Panc1 (cell line): ENCODE results near the gene TNFRSF14. TPM values are rescaled to one million over a fixed set of nuclear protein-coding genes. Genes with fewer than 3 reads are reported as not detected.

Experiments used
- ATAC-seq: fragments of 200-7000 bp; cut with Tn5 transposase; 2 replicates; pipeline ENCODE4 v1.9.1; 2020; ENCODE audit warnings: mild to moderate bottlenecking, moderate library complexity
- BruUV-seq: library from RNA; stranded (reverse); fragments of 400-500 nt; replicated peaks from 2 replicates; lab custom pipeline; 2021; lab: Mats Ljungman, UMichigan
- CTCF ChIA-PET: fragments of 300-600 bp; sonication (Branson Sonifier 250); formaldehyde crosslinking; loops from one replicate; lab custom pipeline; 2022; ENCODE audit warnings: antibody characterized with exemption; lab: Charles Lee
- POLR2A ChIA-PET: fragments of 300-600 bp; sonication (Branson Sonifier 250); formaldehyde crosslinking; loops from one replicate; lab custom pipeline; 2022; ENCODE audit warnings: antibody characterized with exemption; lab: Charles Lee
- DNase-seq: peaks from one replicate; pipeline ENCODE4 v3.0.0-alpha.2; 2010; ENCODE audit warnings: low read depth, low spot score
- H3K27ac ChIP-seq: 2 replicates; pipeline ENCODE4 v1.5.1; 2011; ENCODE audit warnings: mild to moderate bottlenecking, low read length, inconsistent platforms
- H3K27me3 ChIP-seq: fragments of 200-500 bp; sonication (Bioruptor generic); 2 replicates; pipeline ENCODE4 v1.6.0; 2014; ENCODE audit warnings: low read length, inconsistent platforms; ENCODE audit not compliant: control insufficient read depth, insufficient read depth
- H3K36me3 ChIP-seq: fragments of 200-500 bp; sonication (Bioruptor generic); 2 replicates; pipeline ENCODE4 v1.5.1; 2014; ENCODE audit warnings: inconsistent platforms, mild to moderate bottlenecking, low read length, moderate library complexity; ENCODE audit not compliant: control insufficient read depth, insufficient read depth
- H3K4me1 ChIP-seq: 2 replicates; pipeline ENCODE4 v1.5.1; 2011; ENCODE audit warnings: inconsistent platforms, mild to moderate bottlenecking, low read length, moderate library complexity; ENCODE audit not compliant: control insufficient read depth, insufficient read depth
- H3K4me3 ChIP-seq, 2 experiments: 2 replicates each; pipeline ENCODE4 v1.5.1; 2011 to 2012; ENCODE audit warnings: low read depth in 2 of 2, low read length in 2 of 2, mild to moderate bottlenecking in 2 of 2, inconsistent platforms in 1 of 2, moderate library complexity in 1 of 2
- H3K9me3 ChIP-seq: fragments of 200-500 bp; sonication (Bioruptor generic); 2 replicates; pipeline ENCODE4 v1.5.1; 2014; ENCODE audit warnings: low read depth, mild to moderate bottlenecking, inconsistent platforms, low read length, moderate library complexity; ENCODE audit not compliant: control insufficient read depth, insufficient read depth
- CTCF ChIP-seq: fragments of 450-650 bp; IDR thresholded peaks from 2 replicates; pipeline ENCODE4 v1.5.1; 2017; ENCODE audit warnings: mild to moderate bottlenecking
- POLR2AphosphoS5 ChIP-seq: IDR thresholded peaks from 2 replicates; pipeline ENCODE4 v1.6.1; 2012; ENCODE audit warnings: mild to moderate bottlenecking, low read depth, low read length, moderate library complexity
- REST ChIP-seq, 2 experiments: IDR thresholded peaks; 2 replicates each; pipeline ENCODE4 v1.6.1; 2011 to 2012; ENCODE audit warnings: low read depth in 2 of 2, control low read depth in 1 of 2, low read length in 1 of 2, mild to moderate bottlenecking in 1 of 2, moderate library complexity in 1 of 2; ENCODE audit not compliant: insufficient read depth in 1 of 2
- SIN3A ChIP-seq: IDR thresholded peaks from 2 replicates; pipeline ENCODE4 v1.6.1; 2012; ENCODE audit warnings: low read depth, mild to moderate bottlenecking, low read length, moderate library complexity, borderline replicate concordance; ENCODE audit not compliant: insufficient read depth
- TCF7L2 ChIP-seq: IDR thresholded peaks from 2 replicates; pipeline ENCODE4 v1.6.1; 2011; ENCODE audit warnings: mild to moderate bottlenecking, low read depth, low read length, inconsistent platforms
- in situ Hi-C: cut with HindIII; loops from 2 replicates; pipeline ENCODE4 v1.10.0; 2016; ENCODE audit warnings: low sequenced_read_pairs, low pct_unique_long_range_greater_than_20kb
- intact Hi-C: fragments of 100-400 bp; cut with micrococcal nuclease; formaldehyde crosslinking; loops from one replicate; pipeline ENCODE4 v1.10.0; 2022; ENCODE audit not compliant: unreplicated experiment
- total RNA-seq: library from RNA; stranded (reverse); gene quantifications from one replicate; pipeline ENCODE4 v1.2.1, GENCODE V29; 2021; ENCODE audit not compliant: unreplicated experiment

Gene TNFRSF14
- total RNA-seq, 1 experiment from 2014 or later, result 20.1 TPM

DNA sequence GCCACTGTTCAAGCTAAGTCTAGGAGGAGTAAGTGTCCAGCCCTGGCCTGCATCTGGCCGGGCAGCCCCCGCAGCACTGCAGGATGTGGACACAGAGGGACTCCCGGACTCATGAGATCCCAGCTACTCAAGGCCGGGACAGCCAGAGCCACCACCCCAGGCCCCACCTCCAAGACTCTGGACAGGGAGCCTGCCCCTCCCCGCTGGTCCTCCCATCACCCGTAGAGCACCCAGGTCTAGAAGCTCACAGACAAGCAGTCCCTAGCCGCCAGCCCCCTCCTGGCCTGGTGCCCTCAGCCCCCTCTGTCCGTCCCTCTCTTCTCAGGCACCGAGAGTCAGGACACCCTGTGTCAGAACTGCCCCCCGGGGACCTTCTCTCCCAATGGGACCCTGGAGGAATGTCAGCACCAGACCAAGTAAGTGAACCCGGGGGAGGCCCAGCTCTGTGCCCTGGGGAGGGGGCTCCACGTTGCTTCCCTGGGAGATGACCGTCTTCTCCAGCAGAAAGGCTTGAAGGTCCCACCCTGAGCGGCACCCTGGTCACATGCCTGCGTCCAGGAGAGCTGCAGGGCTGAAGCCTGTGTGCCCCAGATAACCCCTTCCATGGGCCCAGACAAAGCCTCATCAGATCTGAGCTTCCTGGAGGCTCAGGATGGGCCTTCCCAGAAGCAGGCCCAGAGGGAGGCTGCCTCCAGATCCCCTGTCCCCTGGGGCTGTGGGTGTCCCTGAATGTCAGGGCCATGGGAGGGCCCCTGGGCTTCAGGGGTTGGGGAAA is 4.3 kb downstream of the TNFRSF14 start:
- DNase-seq (no peak), ATAC-seq (no peak)
- Histone ChIP-seq H3K4me3 (no peak overlapping the region), H3K27ac (no peak overlapping the region), H3K27me3 (no peaks in the 10 kb centered on the region), H3K4me1 (peaks cover 14% of the 10 kb centered on the region), H3K9me3 (no peaks in the 10 kb centered on the region), H3K36me3 (no peaks in the 10 kb centered on the region)
- no TSS peak for BruUV-seq
- TF ChIP-seq REST (IDR thresholded peaks at IDR 0.05; ENCODE audit: insufficient read depth in 1 of 2, low read depth in 2 of 2, low read length in 1 of 2), result no peak
- TF ChIP-seq CTCF, result no peak
- ChIA-PET POLR2A (no interaction called here), CTCF (interaction anchor here (1.3 kb wide), 1 partner anchor 16 kb away, joined by 4 read pairs; no protein-coding TSS in a partner anchor)
- intact Hi-C loops (no loop called here), in situ Hi-C loops (no loop called here)

DNA sequence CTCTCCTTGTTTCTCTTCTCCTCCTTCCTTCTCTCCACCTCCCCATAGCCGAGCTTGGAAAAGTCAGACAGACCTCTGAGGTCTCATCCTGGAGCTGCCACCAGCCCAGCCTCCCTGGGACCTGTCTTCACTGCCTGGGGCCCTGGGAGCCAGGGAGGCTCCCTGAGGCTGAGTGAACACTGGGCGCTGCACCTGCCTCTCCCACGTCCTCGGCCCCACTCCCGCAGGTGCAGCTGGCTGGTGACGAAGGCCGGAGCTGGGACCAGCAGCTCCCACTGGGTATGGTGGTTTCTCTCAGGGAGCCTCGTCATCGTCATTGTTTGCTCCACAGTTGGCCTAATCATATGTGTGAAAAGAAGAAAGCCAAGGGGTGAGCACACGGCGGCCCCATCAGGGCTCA is 5.3 kb downstream of the TNFRSF14 start:
- no peak for ATAC-seq
- ChIA-PET POLR2A (no interaction called here), CTCF (interaction anchor here (0.8 to 1.3 kb wide), 2 partner anchors 17 to 44 kb away, joined by 3 to 4 read pairs; no protein-coding TSS in a partner anchor)
- no peak overlapping the region for H3K27ac ChIP-seq
- H3K9me3 ChIP-seq, result no peaks in the 10 kb centered on the region
- no peaks in the 10 kb centered on the region for H3K27me3 ChIP-seq
- no peak for TF ChIP-seq CTCF
- no peak for TF ChIP-seq REST (IDR thresholded peaks at IDR 0.05; ENCODE audit: insufficient read depth in 1 of 2, low read depth in 2 of 2, low read length in 1 of 2)
- TF ChIP-seq TCF7L2, result no peak
- no peak for TF ChIP-seq SIN3A
- no peak for TF ChIP-seq POLR2AphosphoS5
- no TSS peak for BruUV-seq
- H3K4me1 ChIP-seq, result peaks cover 8% of the 10 kb centered on the region
- no peaks in the 10 kb centered on the region for H3K36me3 ChIP-seq
- DNase-seq, result no peak
- intact Hi-C loops, result no loop called here
- in situ Hi-C loops, result no loop called here
- no peak overlapping the region for H3K4me3 ChIP-seq
